GM20431 (cell line): ENCODE data around the gene DOK1.

Experiments
- in situ Hi-C: fragments of 300-500 bp; cut with MseI, MboI; formaldehyde crosslinking; loops from one replicate; pipeline ENCODE4 v1.15.0; 2020; ENCODE audit warnings: low sequenced_read_pairs; ENCODE audit not compliant: unreplicated experiment

The DOK1 gene

DNA sequence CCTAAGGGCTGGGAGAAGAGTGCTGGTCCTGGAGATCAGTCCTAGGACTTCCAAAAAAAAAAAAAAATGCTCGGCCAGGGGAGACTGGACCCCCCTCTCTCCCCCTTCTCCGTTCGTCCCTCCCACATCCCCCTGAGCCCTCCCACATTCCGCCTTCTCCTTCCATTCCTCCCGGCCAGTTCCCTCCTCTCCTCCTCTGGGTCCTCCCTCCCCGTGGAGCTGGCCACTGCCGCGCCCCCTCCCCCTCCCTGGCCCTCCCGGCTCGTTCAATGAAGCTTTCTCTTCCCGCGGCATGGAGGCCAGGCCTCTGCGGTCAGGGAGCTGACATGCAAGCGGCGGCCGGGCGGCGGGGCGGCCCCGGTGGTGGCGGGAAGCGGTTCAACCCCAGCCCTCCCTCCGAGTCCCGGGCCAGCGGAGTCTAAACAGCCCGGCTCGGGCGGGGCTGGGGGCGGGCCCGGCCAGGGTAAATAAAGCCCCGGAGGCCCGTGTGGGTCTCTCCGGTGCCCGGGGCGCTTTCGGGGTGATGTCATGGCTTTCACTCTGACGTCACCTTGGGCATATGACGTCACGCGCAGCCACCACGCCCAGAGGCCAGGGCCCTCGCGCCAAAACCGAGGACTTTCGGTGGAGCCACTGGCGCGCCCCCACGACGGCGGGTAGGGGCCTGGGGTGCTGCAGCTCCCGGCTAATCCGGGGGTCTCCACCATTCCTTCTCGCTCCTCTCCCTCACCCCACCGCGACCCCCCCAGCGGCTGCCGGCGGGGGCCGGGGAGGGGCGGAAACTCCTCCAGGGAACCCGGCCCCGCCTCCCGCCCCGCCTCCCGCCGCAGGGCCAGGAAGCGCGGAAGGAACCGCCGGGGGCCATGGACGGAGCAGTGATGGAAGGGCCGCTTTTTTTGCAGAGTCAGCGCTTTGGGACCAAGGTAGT lies at the start of gene DOK1, which contains the start of gene LOXL3:
DOK1 (plus strand) TSS at position 829 of the 928 bp plus-strand sequence; CDS start at position 864, 35 bp downstream.
LOXL3 (minus strand) TSS at position 51 of the 928 bp plus-strand sequence. CDS start 1,308 bp downstream, outside the sequence.
- in situ Hi-C loops = no loop called here

GRCh38 chr2:74505448-74506246 lies 48.9 kb upstream of the DOK1 start:
- in situ Hi-C loops = no loop called here

GRCh38 chr2:74507145-74507925 lies 47.2 kb upstream of the DOK1 start, which contains the start of gene PCGF1:
PCGF1 (minus strand) TSS chr2:74507695; CDS start chr2:74507668, 27 bp downstream.
- in situ Hi-C loops = no loop called here

DNA sequence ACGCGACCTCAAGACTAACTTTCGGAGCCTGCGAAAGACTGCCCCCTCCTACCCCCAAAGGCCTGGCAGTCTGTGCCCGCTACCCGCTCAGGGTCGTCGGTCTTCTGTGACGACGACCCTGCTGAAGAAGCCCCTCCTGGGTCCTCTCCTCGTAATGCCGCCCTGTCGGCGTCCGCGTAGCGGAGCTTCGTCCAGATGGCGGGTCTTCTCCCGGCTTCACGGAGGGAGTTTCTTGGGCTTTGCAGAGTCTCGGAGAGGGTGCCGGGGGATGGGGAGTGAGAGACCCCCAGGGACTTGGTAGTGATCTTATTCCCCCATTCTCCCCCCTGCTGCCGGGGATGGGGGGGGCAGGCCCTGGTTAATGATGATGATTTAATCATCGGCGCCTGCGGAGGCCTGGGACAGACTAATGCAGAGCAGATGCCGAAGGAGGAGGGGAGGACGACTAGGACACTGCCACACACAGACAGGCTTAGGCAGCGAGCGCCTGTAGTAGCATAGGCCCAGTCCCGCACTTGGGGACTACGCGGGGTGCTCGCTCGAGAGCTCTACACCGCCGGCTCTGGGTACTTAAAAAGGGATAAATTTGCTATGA lies 46.5 kb upstream of the DOK1 start:
- in situ Hi-C loops = no loop called here

DNA sequence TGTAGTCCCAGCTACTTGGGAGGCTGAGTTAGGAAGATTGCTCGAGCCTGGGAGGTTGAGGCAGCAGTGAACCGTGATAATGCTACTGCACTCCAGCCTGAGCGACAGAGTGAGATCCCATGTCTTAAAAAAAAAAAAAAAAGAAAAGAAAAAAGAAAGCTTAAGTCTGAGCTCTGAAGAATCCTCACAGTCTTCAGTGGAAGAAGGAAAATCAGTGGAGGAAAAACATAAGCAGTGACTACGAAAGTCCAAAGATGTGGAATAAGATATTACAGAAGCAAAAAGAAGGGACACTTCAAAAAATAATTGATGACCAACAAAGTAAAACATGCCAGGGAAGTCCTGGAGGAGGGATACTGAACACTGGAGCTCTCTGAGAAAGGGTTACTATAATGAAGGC lies 44.2 kb upstream of the DOK1 start:
- in situ Hi-C loops = no loop called here

DNA sequence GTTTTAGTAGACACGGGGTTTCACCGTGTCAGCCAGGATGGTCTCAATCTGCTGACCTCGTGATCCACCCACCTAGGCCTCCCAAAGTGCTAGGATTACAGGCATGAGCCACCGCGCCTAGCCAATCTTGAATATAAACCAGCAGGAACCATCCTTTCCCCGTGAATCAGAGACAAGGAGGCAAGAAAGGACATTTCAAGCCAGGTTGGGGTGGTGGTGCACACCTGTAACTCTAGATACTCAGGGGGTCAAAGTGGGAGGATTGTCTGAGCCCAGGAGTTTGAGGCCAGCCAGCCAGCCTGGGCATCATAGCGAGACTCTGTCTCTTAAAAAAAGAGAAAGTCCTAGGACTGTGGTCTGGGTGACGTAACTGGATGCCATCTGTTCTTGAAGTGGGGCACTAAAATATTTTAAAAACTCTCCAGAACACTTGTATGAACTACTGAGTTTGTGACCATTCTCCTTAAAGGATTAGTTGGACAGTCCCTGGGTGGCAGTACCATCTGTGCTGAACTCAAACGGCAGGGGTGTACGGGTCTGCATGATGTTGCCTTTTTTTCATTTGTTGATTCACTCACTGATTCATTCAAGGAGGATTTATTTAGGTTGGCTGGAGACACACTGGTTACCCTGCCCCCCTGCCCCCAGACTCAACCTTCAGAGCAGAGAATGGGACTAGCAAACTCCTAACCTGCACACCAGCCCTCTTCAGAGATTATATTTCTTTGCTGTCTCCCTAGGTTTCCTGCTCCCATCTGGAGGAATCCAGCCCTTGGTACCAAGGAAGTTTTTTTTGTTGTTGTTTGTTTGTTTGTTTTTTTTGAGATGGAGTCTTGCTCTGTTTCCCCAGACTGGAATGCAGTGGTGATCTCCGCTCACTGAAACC lies 43.2 kb upstream of the DOK1 start:
- in situ Hi-C loops = no loop called here

GRCh38 chr2:74512744-74513604 lies 41.5 kb upstream of the DOK1 start:
- in situ Hi-C loops = no loop called here

DNA sequence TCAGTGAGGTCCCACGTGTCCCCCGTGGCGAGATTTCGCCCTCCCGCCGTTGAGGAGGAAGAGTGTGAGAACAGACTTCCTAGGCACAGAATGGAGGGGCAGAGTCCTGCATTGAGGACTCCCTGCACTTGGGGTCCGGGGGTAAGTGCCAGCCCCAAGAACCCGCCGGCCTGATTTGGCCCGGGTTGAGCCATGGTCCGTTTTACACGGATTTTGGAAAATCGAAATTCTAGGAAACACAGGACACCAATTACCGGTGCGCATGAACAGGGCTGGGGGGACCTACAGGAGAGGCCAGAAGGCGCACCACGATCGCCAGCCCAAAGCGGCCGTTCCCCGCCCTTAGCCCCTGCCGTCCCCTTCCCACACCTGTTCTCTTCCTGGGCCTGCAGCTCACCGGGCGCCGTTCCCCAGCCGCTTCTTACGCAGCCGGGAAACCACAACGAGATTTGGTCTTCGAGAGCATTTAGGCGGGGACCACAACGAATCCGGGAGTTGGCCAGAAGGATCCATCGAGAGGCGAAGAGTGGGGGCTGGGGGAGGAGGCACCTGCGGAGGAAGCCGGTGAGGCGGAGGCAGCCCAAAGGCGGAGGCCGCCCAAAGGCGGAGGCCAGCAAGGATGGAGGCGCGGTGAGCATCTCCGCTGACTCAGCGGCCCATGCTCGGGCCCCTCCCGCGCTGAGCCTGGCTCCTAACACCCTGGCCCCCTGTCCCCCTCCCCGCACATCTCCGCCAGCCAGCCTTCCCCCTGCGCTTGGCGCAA lies 40.7 kb upstream of the DOK1 start:
- in situ Hi-C loops = no loop called here

DNA sequence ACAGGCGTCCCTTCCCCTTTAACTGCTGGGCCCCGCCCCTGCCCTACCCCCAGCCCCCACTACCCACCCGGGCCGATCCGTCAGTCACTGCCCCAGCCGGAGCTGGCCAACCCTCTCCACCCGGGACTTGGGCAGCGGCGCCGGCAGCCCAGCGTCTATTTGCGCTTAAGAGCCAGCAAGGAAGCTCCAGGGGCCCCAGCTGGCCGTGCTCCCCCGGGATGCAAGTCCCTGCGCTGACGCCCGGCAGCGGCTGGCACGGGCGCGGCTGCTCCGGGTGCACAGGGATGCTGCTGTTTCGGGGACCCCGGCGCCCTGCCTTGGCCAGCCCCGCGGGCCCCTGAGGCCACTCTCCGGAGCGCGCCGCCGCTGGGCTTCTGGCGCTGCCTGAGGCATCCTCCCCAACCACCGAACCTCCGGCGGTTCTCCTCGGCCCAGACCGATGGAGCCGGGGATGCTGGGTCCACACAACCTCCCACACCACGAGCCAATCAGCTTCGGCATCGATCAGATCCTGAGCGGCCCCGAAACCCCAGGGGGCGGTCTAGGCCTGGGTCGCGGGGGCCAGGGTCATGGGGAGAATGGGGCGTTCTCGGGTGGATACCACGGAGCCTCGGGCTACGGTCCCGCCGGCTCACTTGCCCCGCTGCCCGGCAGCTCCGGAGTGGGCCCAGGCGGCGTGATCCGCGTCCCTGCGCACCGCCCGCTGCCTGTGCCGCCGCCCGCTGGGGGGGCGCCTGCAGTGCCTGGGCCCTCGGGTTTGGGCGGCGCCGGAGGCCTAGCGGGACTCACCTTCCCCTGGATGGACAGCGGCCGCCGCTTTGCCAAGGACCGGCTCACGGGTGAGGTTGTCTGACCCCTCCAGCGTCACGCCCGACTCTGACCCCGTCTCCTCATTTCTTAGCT lies 39.9 kb upstream of the DOK1 start, which contains the start of gene TLX2:
TLX2 (plus strand) TSS at position 83 of the 903 bp plus-strand sequence; CDS start at position 440, 357 bp downstream.
- in situ Hi-C loops = no loop called here

GRCh38 chr2:74515271-74515980 lies 39.1 kb upstream of the DOK1 start:
- in situ Hi-C loops = no loop called here

DNA sequence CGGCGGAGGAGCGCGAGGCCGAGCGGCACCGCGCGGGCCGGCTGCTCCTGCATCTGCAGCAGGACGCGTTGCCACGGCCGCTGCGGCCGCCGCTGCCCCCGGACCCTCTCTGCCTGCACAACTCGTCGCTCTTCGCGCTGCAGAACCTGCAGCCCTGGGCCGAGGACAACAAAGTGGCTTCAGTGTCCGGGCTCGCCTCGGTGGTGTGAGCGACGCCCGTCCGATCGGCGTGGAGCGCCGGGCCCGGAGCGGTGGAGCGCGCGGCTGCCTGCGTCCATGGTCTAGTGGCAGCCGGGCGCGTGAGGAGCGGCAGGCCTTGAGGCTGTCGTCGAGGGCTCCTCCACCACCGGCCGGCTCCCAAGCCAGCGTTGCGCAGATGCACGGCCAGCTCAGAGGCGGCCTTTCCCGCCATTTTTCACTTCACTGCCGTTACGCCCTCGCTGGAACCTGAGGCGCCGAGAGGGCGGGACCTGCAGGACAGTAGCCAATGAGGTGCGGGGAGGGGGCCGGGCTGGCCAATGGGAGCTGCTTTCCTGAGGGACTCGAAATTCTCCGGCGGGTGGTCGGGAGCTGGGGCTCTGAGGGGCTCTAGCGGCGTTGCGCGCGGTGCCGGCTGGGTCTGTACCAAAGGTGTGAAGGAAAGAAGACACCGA lies 38.4 kb upstream of the DOK1 start:
- in situ Hi-C loops = no loop called here

DNA sequence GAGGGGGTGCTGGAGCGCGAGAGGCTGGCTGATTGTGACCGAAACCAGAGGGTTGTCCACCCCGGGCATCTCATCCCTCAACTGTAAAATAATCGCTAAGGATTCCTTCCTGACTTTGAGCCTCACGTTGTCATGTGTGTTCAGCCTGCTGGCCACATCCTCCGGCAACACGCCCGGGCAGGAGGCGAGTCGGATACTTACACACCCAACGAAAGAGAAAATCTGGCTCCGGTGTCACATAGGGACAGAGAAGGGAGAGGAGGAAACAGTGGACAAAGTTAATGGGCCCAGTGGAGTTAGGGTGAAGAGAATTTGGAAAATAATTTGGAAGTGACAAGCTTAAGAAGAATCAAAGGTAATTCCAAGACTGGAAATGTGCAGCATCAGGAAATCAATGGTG lies 37.9 kb upstream of the DOK1 start:
- in situ Hi-C loops = no loop called here

DNA sequence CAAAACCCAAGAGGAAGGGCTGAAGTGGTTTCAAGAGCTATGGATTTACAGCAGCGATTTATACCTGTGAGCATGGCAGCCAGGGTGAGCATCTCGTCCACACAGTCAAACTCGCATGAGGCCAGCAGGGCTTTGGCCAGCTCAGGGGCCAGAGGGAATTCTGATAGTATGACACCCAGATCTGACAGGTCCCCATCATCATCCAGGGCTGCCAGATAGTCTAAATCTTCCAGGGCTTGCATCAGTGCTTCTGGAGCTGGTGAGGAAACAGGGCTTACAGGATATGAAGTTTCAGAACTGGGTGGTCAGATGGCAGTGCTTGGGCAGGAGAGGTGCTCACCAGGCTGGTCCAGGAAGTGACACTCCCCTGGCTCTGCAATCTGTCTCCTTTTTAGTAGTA lies 32.0 kb upstream of the DOK1 start:
- in situ Hi-C loops = no loop called here

GRCh38 chr2:74524005-74524404 lies 30.5 kb upstream of the DOK1 start:
- in situ Hi-C loops = no loop called here
